Measurements from ENCODE around the gene OIP5. TPM values are rescaled to one million over a fixed set of nuclear protein-coding genes. Genes with fewer than 3 reads are reported as not detected.
A peak's percentile ranks its signal among the peaks of the same experiment; 100 is the strongest.
"Not testable (repeated sequence)": the region's sequence is repeated elsewhere in the genome, so short reads cannot be mapped to it uniquely, and the experiment has no call there.

The OIP5 gene
- total RNA-seq, 1 donor from 2014 or later: not detected

- no peak for DNase-seq (ENCODE audit: low spot score)
Observed at GRCh38 chr15:41304149-41304770, 28.1 kb downstream of the OIP5 start.

DNA sequence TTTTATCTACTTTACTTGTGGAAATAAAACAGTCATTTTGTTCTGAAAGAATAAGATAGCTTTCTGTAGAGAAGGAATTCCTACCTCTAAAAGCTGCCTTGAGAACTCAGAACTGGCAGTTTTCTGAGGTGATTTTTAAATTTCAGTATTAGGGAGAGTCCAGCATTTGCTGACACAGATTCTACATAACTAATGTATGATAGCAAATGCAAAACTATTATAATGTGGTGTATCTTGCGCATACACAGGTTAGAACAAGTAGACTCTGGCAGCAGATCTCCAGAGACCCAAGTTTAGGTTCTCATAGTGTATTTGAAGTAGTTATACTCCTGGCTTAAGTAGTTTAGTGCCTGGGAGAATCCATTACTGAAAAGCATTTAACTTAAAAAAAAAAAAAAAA, 30.8 kb downstream of the OIP5 start:
- no peak for DNase-seq (ENCODE audit: low spot score)

DNA sequence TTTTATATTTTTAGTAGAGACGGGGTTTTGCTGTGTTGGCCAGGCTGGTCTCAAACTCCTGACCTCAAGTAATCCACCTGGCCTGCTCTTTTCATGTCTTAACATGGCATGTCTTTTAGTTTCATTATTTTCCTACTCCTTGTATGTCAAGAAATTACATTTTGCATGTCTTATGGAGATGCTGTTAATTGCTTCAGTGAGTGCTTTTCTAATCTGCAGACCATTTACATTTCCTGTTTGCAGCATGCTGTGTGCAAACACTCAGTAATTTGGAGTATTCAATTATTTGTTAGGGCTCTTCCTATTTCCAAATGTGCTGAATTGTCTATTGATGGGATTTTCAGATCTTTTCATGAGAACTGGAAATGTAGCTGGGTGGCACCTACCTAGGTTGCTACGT, 31.3 kb downstream of the OIP5 start:
- DNase-seq (ENCODE audit: low spot score): not testable (repeated sequence)

DNA sequence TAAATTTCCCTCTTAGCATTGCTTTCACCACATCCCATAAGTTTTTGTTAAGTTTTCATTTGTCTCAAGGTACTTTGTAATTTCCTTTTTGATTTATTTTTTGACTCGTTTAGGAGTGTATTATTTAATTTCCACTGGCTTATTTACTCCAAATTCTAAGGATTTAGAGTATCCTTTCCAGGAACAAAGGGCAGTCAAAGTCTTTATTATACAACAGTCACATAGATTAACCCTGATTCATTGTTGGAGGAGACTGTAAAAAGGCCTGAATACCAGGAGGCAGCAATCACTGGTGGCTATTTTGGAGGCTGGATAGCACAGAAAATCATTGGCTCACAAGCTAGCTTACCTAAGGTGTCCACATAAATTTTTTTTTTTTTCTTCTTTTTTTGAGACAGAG, 39.9 kb downstream of the OIP5 start:
- no peak for DNase-seq (ENCODE audit: low spot score)

DNA sequence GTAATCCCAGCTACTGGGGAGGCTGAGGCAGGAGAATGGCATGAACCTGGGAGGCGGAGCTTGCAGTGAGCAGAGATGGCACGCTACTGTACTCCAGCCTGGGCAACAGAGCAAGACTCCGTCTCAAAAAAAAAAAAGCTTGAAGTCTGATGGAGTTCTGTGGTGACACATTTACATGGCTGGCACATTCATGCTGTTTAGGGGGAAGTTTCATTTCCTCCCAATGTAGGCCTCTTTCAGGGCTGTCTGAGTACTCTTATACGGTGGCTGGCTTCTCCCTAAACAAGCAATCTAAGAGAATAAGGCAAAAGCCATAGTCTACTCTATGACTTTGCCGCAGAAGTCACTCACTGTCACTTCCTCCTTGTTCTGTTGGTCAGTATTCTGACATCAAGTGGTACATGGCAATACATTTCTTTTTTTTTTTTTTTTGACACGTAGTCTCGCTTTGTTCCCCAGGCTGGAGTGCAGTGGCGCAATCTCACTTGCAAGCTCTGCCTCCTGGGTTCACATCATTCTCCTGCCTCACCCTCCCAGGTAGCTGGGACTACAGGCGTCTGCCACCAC, 41.2 kb downstream of the OIP5 start:
- DNase-seq (ENCODE audit: low spot score): no peak

DNA sequence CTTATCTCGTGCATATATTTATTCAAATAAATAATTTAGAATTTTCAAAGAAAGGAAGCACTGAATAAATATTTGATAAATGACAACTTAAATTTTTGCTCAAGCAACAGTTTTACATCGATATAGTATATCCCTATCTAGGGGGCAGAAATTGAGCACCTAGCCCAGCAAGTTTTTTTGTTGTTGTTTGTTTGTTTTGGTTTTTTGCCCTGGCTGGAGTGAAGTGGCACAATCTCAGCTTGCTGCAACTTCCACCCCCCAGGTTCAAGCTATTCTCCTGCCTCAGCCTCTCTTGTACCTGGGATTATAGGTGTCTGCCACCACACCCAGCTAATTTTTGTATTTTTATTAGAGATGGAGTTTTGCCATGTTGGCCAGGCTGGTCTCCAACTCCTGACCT, 42.4 kb downstream of the OIP5 start:
- no peak for DNase-seq (ENCODE audit: low spot score)

DNA sequence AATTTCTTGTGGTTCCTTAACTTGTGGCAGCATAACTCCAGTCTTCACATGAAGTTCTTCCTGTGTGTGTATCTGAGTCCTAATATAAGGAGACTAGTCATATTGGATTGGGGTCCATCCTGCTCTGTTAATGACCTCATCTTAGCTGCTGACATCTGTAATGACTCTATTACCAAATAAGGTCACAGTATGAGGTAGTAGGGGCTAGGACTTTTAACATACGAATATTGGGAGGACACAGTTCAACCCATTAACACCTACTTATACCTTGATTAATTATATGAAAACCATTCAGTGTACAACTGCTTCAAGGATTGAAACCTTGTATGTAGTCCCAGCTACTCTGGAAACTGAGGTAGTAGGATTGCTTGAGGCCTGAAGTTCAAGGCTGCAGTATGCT, 43.9 kb downstream of the OIP5 start:
- DNase-seq (ENCODE audit: low spot score): no peak

DNA sequence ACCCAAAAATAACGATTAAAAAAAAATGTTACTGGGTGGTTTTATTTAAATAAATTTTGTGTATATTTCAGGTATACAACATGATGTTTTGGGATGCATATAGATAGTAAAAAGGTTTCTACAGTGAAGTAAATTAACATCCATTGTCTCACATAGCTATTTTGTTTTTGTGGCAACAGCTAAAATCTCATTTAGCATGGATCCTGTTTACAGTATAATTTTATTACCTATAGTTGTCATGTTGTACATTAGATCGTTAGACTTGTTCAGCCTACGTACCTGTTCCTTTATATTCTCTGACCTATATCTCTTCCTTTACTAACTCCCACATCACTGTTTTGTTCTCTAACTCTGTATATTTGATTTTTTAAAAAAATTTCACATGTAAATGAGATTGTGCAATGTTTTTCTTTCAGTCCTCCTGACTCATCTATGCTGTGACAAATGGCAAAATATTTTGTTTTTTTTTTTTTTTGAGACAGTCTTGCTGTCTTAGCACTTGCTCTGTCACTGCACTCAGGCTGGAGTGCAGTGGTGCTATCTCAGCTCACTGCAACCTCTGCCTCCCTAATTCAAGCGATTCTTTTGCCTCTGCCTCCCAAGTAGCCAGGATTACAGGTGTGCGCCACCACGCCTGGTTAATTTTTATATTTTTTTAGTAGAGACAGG, 45.6 kb downstream of the OIP5 start:
- no peak for DNase-seq (ENCODE audit: low spot score)

DNA sequence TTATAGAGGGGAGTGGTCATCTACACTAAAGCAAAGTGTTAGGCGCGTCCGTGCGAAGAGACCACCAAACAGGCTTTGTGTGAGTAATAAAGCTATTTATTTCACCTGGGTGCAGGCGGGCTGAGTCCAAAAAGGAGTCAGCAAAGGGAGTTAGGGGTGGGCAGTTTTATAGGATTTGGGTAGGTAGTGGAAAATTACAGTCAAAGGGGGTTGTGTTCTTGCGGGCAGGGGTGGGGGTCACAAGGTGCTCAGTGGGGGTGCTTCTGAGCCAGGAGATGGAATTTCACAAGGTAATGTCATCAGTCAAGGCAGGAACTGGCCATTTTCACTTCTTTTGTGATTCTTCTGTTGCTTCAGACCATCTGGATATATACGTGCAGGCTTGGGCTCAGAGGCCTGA, 47.1 kb downstream of the OIP5 start:
- no peak for DNase-seq (ENCODE audit: low spot score)

- no peak for DNase-seq (ENCODE audit: low spot score)
Observed at GRCh38 chr15:41284427-41285177, 47.8 kb downstream of the OIP5 start.

- peak; percentile 99 for DNase-seq (ENCODE audit: low spot score)
Observed at GRCh38 chr15:41283653-41284426, 48.6 kb downstream of the OIP5 start.

DNA sequence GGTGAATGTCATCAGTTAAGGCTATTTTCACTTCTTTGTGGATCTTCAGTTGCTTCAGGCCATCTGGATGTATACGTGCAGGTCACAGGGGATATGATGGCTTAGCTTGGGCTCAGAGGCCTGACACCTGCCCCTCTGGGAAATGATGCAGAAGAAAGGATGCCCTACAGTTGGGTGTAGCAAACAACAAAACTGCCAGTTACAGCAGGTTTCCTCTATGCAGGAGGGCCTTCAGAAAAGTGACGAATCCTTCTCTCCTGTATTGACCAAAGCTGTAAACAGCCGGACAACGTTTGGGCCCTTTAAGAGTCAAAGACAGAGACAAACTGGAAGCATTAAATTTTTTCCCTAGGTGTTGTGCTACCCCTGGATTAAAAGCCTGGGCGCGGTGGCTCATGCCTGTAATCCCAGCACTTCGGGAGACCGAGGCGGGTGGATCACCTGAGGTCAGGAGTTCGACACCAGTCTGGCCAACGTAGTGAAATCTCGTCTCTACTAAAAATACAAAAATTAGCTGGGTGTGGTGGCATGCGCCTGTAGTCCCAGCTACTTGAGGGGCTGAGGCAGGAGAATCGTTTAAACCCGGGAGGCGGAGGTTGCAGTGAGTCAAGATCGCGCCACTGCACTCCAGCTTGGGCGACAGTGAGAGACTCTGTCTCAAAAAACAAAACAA, 49.3 kb downstream of the OIP5 start:
- not testable (repeated sequence) for DNase-seq (ENCODE audit: low spot score)

GRCh38 chr15:41282436-41282835, 50.0 kb downstream of the OIP5 start:
- DNase-seq (ENCODE audit: low spot score): not testable (repeated sequence)

DNA sequence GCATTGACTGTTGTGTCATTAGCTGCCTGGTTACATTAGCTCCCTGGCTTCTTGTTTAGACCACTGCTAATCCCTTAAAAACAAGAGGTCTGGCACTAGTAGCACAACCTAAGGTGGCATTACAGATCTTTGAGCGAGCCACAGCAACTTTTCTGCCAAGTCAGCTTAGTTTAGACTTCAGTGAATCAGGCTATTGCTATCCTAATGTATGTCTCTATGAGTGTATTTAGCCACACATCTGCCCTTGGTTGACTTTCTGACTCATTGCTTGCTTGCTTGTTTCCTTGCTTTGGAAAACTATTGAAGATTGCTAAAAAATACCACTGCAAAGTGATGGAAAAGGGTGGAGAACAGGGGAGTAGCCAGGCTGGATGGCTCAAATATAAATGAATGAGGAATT, 51.2 kb downstream of the OIP5 start:
- no peak for DNase-seq (ENCODE audit: low spot score)

DNA sequence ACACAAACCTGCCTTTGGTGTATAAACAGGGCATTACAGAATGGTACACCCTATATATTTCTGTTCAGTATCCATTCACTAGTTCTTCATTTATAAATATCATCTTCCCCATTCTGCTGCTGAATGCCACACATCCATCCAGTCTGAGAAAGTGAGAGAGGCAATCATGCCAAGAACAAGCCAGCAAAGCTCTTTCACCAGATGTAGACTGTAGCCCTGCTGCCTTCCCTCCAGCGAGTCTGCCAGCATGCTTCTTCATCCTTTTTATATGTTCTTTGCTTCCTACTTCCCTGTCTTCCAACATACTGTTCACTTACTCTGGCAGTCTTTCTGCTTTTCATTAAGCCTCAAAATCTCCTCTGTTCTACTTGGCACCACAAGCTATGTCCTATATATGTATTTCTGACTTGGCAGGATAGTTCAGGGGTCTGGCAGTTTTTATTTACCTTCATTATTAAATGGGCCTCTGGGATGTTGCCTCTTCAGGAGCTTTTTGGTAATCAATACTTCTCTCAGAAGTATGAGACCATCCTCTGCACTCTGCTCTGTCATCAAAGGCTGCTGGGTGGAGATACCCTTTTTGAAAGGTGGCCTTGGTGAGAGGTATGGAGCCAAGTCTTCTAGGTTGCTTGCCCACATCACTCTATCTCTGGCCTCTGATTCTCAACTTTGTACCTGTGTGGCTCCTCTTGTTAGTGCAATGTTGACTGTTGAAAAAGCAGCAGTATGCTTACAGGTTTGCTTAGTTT, 52.7 kb downstream of the OIP5 start:
- DNase-seq (ENCODE audit: low spot score): no peak

DNA sequence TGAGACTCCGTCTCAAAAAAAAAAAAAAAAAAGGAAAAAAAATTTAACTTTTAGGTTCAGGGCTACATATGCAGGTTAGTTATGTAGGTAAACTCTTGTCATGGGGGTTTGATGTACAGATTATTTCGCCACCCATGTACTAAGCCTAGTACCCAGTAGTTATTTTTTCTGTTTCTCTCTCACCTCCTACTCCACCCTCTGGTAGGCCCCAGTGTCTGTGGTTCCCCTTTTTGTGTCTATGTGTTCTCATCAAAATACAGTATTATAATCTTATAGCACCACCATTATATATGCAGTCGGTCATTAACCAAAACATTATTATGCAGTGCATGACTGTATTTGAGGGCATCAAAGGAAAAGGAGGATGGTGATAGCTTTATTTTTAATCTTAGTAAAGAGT, 54.1 kb downstream of the OIP5 start:
- DNase-seq (ENCODE audit: low spot score): no peak

- no peak for DNase-seq (ENCODE audit: low spot score)
Observed at GRCh38 chr15:41276831-41277230, 55.6 kb downstream of the OIP5 start.

DNA sequence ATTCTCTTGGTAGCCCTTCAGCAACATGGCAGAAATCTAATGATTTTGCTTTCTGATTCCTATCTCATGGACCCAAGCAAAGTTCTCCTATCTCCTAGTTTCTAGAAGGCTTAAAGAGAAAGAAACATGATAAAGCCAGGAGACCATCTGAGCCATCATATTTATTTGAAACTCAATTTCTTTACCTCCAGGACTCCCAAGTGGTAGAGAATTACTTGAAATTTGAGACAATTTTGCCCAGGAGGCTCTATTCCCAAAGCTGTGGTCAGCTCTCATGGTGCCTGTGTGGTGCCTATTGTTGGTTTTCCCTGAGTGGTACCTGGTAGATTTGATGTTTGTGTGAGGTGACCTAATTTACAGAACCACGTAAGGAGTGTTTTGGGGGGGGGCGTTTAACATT, 62.5 kb downstream of the OIP5 start:
- DNase-seq (ENCODE audit: low spot score): no peak

- DNase-seq (ENCODE audit: low spot score): no peak
Observed at GRCh38 chr15:41263891-41264351, 68.5 kb downstream of the OIP5 start.

- no peak for DNase-seq (ENCODE audit: low spot score)
Observed at GRCh38 chr15:41262571-41262970, 69.8 kb downstream of the OIP5 start.

DNA sequence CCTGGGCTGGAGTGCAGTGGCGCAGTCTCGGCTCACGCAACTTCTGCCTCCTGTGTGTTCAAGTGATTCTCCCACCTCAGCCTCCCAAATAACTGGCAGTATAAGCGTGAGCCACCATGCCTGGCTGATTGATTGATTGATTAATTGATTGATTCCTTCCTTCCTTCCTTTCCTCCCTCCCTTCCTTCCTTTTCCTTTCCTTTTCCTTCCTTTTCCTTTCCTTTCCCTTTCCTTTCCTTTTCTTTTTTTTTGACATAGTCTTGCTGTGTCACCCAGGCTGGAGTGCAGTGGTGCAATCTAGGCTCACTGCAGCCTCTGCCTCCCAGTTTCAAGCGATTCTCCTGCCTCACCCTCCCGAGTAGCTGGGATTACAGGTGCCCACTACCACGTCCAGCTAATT, 71.5 kb downstream of the OIP5 start:
- DNase-seq (ENCODE audit: low spot score): not testable (repeated sequence)
